BJ (cell line): ENCODE measurements around the gene ERG. TPM values are rescaled to one million over a fixed set of nuclear protein-coding genes. Genes with fewer than 3 reads are reported as not detected.

ENCODE experiments used
- CTCF ChIA-PET: fragments of 350-600 bp; formaldehyde crosslinking; extraction: SDS; loops from one replicate; lab custom pipeline; 2021; ENCODE audit warnings: antibody characterized with exemption, inconsistent platforms; lab: Yijun Ruan, JAX
- POLR2A ChIA-PET: fragments of 300-600 bp; sonication (Branson Sonifier 250); formaldehyde crosslinking; extraction: SDS; loops from one replicate; lab custom pipeline; 2021; ENCODE audit warnings: antibody characterized with exemption; lab: Charles Lee
- DNase-seq: peaks from one replicate; pipeline ENCODE4 v3.0.0-alpha.2; 2011; ENCODE audit warnings: low read depth
- H3K27me3 ChIP-seq: 2 replicates; pipeline ENCODE4 v1.6.0; 2011; ENCODE audit warnings: low read length; ENCODE audit not compliant: control insufficient read depth, insufficient read depth
- H3K36me3 ChIP-seq: 2 replicates; pipeline ENCODE4 v1.5.1; 2011; ENCODE audit warnings: low read length; ENCODE audit not compliant: control insufficient read depth, insufficient read depth
- H3K4me3 ChIP-seq: 2 replicates; pipeline ENCODE4 v1.5.1; 2011; ENCODE audit warnings: low read depth, mild to moderate bottlenecking, control low read depth, low read length
- CTCF ChIP-seq: IDR thresholded peaks from 2 replicates; pipeline ENCODE4 v1.5.1; 2011; ENCODE audit warnings: low read depth, mild to moderate bottlenecking, control low read depth, inconsistent platforms, low read length, moderate library complexity; ENCODE audit not compliant: insufficient read depth
- polyA plus RNA-seq: library from polyadenylated mRNA; depleted of rRNA; stranded (reverse); fragments of >200 nt; gene quantifications from 2 replicates; pipeline ENCODE4 v1.2.3, GENCODE V29; 2011

Gene ERG
- polyA plus RNA-seq, 1 experiment: not detected

- DNase-seq: no peak
- ChIA-PET CTCF (no interaction called here), POLR2A (no interaction called here)
- no peak overlapping the region for H3K4me3 ChIP-seq
- TF ChIP-seq CTCF: no peak
- H3K27me3 ChIP-seq: peaks cover 9% of the 10 kb centered on the region
- H3K36me3 ChIP-seq: no peaks in the 10 kb centered on the region
Observed at GRCh38 chr21:38524168-38525153, 26.2 kb upstream of the ERG start.

GRCh38 chr21:38520511-38520910, 22.2 kb upstream of the ERG start:
- POLR2A ChIA-PET: no interaction called here
- Histone ChIP-seq H3K27me3 (peaks cover 9% of the 10 kb centered on the region), H3K36me3 (no peaks in the 10 kb centered on the region), H3K4me3 (no peak overlapping the region)
- DNase-seq: no peak
- TF ChIP-seq CTCF: no peak
- CTCF ChIA-PET: interaction anchor here (0.9 kb wide), 2 partner anchors 8 to 16 kb away, joined by 3 to 4 read pairs; no protein-coding TSS in a partner anchor

GRCh38 chr21:38511662-38512243, 13.5 kb upstream of the ERG start:
- ChIA-PET POLR2A (no interaction called here), CTCF (no interaction called here)
- Histone ChIP-seq H3K36me3 (no peaks in the 10 kb centered on the region), H3K27me3 (peaks cover 2% of the 10 kb centered on the region; the same call in 1 of the 2 replicates), H3K4me3 (no peak overlapping the region)
- no peak for TF ChIP-seq CTCF
- no peak for DNase-seq

GRCh38 chr21:38511198-38511597, 12.9 kb upstream of the ERG start:
- ChIA-PET POLR2A (no interaction called here), CTCF (no interaction called here)
- no peak for DNase-seq
- H3K4me3 ChIP-seq: no peak overlapping the region
- H3K27me3 ChIP-seq: peaks cover 2% of the 10 kb centered on the region; the same call in 1 of the 2 replicates
- TF ChIP-seq CTCF: no peak
- H3K36me3 ChIP-seq: no peaks in the 10 kb centered on the region

GRCh38 chr21:38507374-38507942, 9.2 kb upstream of the ERG start:
- Histone ChIP-seq H3K27me3 (peaks cover 2% of the 10 kb centered on the region; the same call in 1 of the 2 replicates), H3K4me3 (no peak overlapping the region), H3K36me3 (no peaks in the 10 kb centered on the region)
- ChIA-PET CTCF (interaction anchor here (0.8 to 1.1 kb wide), 2 partner anchors 204 to 667 kb away, joined by 3 to 4 read pairs; no protein-coding TSS in a partner anchor), POLR2A (no interaction called here)
- TF ChIP-seq CTCF: no peak
- no peak for DNase-seq
